IPS DF 4.7 (cell line): ENCODE data around the gene GRAMD1A.
"Not testable (repeated sequence)": the region's sequence is repeated elsewhere in the genome, so short reads cannot be mapped to it uniquely, and the experiment has no call there.

Source experiments
- DNase-seq: peaks from one replicate; pipeline ENCODE4 v3.0.0-alpha.2; 2013; ENCODE audit warnings: low spot score; ENCODE audit errors: extremely low read depth

GRAMD1A gene

GRCh38 chr19:35018379-35018778 is 18.3 kb downstream of the GRAMD1A start:
- DNase-seq = no peak

- no peak for DNase-seq
These were observed 19.0 kb downstream of the GRAMD1A start for GRCh38 chr19:35019144-35019543.

GRCh38 chr19:35021016-35021415 is 20.9 kb downstream of the GRAMD1A start:
- no peak for DNase-seq

GRCh38 chr19:35021596-35021995 is 21.5 kb downstream of the GRAMD1A start:
- DNase-seq = no peak

- no peak for DNase-seq
These were observed 22.3 kb downstream of the GRAMD1A start for GRCh38 chr19:35022460-35022859.

- no peak for DNase-seq
These were observed 23.3 kb downstream of the GRAMD1A start for GRCh38 chr19:35023428-35023827.

- DNase-seq = no peak
These were observed 24.0 kb downstream of the GRAMD1A start for GRCh38 chr19:35024095-35024494.

- DNase-seq = no peak
These were observed 25.8 kb downstream of the GRAMD1A start for GRCh38 chr19:35025969-35026368.

GRCh38 chr19:35026418-35026817 is 26.3 kb downstream of the GRAMD1A start:
- DNase-seq = no peak

- DNase-seq = no peak
These were observed 26.9 kb downstream of the GRAMD1A start for GRCh38 chr19:35027009-35027408.

- no peak for DNase-seq
These were observed 27.9 kb downstream of the GRAMD1A start for GRCh38 chr19:35027851-35028599.

GRCh38 chr19:35028600-35028885 is 28.4 kb downstream of the GRAMD1A start:
- DNase-seq = not testable (repeated sequence)

GRCh38 chr19:35029275-35029736 is 29.2 kb downstream of the GRAMD1A start:
- not testable (repeated sequence) for DNase-seq

- no peak for DNase-seq
These were observed 29.7 kb downstream of the GRAMD1A start for GRCh38 chr19:35029737-35030256.

GRCh38 chr19:35030257-35031071 is 30.3 kb downstream of the GRAMD1A start, which contains the start of gene SCN1B:
Gene SCN1B (plus strand): TSS chr19:35030470. CDS start chr19:35030821, 351 bp downstream.
- DNase-seq = no peak

GRCh38 chr19:35031072-35031881 is 31.2 kb downstream of the GRAMD1A start:
- DNase-seq = no peak

GRCh38 chr19:35032356-35032865 is 32.3 kb downstream of the GRAMD1A start:
- DNase-seq = no peak

- no peak for DNase-seq
These were observed 33.2 kb downstream of the GRAMD1A start for GRCh38 chr19:35033067-35034004.

- no peak for DNase-seq
These were observed 33.9 kb downstream of the GRAMD1A start for GRCh38 chr19:35034005-35034502.
